Heart left ventricle (tissue), 13 donors: ENCODE measurements around the gene MAPKAPK5.

ENCODE experiments used
- CTCF ChIP-seq, 12 donors: fragments of 200-600 bp; sonication (generic) in 4 of 12; IDR thresholded peaks; one replicate each; pipeline versions ENCODE4 v1.5.0 to v1.8.0; 2018 to 2022; ENCODE audit warnings: antibody characterized with exemption in 12 of 12, mild to moderate bottlenecking in 5 of 12
- POLR2A ChIP-seq, 2 donors: fragments of 450-650 bp; IDR thresholded peaks; one replicate each; pipeline ENCODE4 v1.6.1; 2017; ENCODE audit warnings: antibody characterized with exemption in 2 of 2, mild to moderate bottlenecking in 2 of 2, moderate library complexity in 2 of 2
- donor health status: ischemic (EF 13 %, LVEDD 7.1; RV severe dilation, severe dysfunction).
- donor health status: DM: no; HTN: yes; CAD: no.
- donor health status: DM: no; HTN: no; CAD: no.
- donor health status: ischemic (EF 25% LVEDD 6.9; RV normal size, moderate dysfunction).
- donor health status: ischemic (EF 25% LVEDD 5.7; RV mildly dilated, moderate dysfunction).
- donor health status: ischemic (EF 35%, LVEDD 5.7; RV mildly dilated, moderate dysfunction).
- donor health status: nonischemic (EF 11% LVEDD 7.7; RV severe dilation, severe dysfunction).
- donor health status: DM: yes; HTN: yes; CAD: no.
- donor health status: PGD.
- donor health status: ischemic (EF 29% LVEDD 5.4; RV normal size, mild dysfunction).
- donor health status: nonischemic (EF 23%, LVEDD 6.1; RV moderate dilation, normal function).

- TF ChIP-seq CTCF (IDR thresholded peaks at IDR 0.05) = no peak
- no peak for TF ChIP-seq POLR2A (IDR thresholded peaks at IDR 0.05)
Observed at GRCh38 chr12:111858186-111858585, 16.2 kb downstream of the MAPKAPK5 start.
